GM18519 (cell line): ENCODE data around the gene NDE1.
A peak's percentile ranks its signal among the peaks of the same experiment; 100 is the strongest.
"Not testable (repeated sequence)": the region's sequence is repeated elsewhere in the genome, so short reads cannot be mapped to it uniquely, and the experiment has no call there.

ENCODE experiments used
- ATAC-seq: cut with Tn5 transposase; IDR thresholded peaks from one replicate; pipeline ENCODE4 v1.9.1; 2021; ENCODE audit warnings: mild to moderate bottlenecking, moderate library complexity; ENCODE audit not compliant: unreplicated experiment, low FRiP score

NDE1 gene, protein sequence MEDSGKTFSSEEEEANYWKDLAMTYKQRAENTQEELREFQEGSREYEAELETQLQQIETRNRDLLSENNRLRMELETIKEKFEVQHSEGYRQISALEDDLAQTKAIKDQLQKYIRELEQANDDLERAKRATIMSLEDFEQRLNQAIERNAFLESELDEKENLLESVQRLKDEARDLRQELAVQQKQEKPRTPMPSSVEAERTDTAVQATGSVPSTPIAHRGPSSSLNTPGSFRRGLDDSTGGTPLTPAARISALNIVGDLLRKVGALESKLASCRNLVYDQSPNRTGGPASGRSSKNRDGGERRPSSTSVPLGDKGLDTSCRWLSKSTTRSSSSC

DNA sequence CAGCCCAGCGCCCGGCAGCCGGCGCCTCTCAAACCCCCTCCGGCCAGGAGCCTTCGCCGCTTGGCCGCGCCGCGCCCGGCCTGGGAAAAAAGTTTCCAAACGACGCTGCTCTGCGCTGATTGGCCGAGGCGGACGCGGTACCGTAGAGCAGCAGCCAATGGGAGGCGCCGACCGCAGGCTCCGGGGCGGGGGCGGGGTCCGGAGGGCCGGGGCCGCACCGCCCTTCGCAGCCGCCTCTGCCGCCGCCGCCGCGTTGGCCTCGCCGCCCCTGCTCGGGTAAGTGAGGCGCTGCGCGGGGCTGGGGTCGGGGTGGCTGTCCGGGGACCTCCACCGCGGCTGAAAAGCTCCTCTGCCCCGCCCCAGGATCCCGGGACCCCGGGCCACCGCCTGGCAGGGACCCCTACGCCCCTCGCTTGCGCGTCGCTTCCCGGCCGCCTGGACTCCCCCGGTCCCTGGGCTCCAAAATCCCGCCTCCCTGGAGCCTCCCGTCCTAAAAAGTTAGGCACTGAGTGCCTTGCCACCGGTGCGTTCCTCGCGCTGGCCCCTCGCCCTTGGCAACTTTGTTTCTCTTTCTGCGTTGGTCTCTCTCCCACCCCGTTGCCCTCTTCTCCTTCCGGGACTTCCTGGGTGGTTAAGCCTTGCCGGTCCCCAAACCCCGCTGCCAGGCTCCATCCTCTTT is at the start of gene NDE1:
TSS of gene NDE1 (plus strand) at position 227 of the 679 bp plus-strand sequence. CDS start 14,534 bp downstream, outside the sequence.
- peak; percentile 56 for ATAC-seq

DNA sequence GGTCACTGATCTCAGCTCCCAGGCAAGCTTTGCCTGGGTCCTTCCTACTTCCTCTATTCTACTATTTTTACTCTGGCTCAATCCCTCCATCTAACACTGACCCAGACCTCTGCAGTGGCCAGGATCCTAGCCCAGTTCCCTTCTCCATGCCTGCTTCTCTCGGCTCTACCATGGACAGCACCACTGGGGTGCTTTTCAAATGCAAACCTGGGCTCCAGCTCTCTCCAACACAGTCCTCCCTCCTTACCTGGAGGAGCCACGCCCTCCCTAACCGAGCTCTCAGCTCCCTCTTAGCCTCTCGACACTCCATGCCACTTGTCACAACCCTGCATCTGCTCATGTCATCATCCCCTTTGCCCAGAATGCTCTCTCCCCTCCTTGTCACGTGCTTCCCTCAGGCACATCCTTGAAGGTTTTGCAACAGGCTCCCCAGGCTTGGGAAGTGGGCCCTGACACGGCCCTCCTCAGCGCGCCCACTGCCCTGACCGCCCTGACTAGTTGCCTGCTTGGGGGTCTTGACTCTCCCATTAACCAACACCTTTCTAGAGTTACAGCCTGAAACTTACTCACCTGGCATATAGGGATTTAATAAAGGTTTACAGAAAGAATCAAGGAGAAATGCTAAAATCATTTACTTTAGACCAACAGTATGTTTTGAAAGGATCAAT is 48.7 kb upstream of the NDE1 start:
- no peak for ATAC-seq

DNA sequence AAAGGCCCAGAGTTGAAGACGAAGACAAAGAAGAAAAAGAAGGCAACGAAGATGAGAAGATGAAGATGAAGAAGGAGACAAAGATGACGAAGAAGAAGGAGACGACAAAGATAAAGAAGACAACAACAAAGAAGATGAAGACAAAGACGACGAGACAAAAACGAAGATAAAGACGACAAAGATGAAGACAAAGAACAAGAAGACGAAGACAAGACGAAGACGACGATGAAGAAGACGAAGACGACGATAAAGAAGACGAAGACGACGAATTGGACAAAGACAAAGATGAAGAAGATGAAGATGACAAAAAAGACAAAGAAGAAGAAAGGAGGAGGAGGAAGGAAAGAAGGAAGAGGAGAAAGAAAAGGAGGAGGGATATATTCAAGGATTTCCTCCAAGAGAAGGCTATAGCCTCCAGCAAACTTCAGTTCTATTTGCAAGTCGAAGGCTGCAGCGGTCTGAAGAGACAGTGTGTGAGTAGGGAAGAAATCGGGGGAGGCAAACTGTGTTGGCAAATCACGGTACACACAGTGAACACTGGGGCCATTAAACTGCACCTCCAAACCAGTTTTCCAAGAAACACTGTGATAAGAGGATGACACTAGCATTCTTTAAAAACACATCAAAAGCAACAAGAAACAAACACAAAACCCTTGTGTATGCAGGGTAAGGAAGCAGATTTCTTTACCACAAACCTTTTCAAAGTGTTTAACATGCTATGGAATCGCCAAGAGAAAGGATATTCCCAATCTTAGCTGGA is 47.6 kb upstream of the NDE1 start:
- no peak for ATAC-seq

DNA sequence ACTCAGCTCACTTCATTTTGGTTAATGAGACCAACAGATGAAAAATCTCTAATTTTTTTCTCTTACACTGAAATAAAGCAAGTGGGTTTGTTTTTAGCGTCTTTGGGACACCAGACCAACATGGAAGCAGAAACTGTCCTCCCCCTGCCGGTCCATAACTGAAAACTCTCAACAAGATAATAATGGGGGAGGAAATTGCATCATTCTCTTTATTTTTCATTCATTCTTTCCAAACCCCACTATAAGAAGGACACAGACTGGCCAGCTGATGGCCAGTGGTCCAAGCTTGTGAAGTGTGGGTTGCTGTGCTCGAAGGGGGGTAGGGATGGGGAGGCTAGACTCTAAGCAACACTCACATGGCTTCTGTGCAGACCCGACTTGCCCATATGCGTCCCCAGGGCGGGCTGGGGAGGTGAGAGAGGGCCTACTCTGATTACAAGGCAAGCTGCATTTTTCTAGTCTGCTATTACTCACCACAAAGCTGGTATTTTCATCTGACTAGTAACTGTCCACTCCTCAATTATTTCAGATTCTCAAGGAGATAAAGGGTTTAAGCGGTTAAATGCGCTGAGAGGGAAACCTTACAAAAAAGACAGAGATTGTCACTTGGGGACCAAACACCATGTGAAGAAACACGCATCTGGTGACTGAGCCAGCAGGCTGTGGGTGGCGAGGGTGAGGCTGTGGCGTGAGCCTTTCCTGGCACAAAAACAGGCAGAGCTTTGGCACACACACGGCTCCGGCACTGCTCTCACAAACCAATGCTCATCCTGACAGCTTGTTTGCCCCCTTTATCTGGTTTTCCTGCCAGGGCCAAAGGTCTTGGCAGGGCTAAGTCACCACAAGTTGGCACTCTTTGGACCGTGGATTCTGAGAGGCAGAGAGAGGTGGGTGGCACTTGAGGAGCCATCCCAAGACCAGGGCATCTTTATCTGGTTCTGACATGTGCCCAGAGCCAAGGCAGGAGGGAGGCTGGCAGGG is 45.3 kb upstream of the NDE1 start:
- no peak for ATAC-seq

DNA sequence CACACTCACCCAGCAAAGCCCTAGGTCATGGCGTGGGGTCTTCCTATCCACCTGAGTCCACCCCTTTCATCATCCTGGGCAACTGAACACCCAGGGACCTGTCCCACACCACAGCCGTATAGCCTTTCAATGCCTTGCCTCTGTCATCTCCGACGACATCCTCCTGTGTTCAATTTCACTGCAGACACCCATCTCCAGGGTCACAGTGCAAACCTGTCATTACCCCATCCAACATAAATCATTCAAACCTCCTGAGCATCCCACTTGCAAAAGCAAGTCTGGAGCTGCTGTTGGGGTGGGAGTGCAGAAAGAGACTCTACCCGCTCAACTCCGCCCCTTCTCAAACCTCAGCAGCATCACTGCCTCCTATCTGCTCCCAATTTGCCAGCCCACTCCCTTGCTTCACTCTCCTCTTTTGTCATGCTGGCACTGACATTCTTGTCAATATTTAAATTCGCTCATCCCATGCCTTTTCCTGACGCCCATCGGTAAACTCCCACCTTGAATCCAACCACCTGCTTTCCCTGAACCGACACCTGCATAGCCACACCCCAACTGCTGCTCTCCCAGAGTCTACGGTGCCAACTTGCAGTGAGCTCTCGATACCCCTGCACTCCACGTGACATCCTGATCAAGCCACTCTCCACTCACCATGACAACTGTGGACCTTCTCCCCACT is 44.1 kb upstream of the NDE1 start:
- ATAC-seq: no peak

DNA sequence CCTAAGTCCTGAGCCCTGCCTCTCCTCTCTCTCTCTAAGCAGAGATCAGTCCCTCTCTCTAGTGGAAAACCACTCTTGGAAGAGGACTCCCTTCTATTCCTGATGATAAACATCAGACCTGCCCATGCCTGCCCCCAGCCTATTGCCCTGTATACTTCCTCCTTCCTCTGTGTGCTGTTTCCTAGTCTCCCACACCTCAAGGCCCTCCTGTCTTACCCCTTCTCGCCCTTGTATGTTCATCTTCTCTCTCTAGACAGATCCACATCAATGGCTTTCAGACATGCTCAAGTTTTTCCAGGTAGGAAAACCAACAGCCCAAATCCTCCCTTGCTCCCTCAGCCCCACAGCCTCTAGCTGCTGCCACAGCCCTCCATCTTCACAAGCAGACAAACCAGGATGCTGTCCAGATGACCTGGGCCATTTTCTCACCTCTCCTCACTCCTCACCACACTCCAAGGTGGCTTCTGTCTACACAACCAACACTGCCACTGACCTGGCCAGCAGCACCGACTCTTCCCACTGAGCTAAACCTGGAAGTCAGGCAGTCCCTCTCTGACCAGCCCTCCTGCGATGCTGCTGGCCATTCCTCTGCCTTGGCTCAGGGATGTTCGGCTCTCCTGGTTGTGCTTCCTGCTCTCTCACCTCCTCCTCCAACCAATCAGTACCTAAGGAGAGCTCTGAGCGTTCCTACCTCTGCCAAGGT is 43.4 kb upstream of the NDE1 start:
- ATAC-seq: no peak

DNA sequence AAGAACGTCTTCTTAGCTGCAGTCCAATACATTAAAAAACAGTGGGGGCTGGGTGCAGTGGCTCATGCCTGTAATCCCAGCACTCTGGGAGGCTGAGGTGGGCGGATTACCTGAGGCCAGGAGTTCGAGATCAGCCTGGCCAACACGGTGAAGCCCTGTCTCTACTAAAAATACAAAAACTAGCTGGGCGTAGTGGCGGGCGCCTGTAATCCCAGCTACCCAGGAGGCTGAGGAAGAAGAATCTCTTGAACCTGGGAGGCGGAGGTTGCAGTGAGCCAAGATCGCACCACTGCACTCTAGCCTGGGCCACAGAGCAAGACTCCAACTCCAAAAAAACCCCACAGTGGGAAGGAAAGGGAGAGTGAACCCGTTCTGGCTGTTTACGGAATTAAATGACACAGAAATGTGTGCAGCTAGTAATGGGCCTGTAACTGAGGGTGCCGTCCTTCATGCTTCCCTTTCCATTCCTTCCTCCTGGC is 42.8 kb upstream of the NDE1 start:
- not testable (repeated sequence) for ATAC-seq

DNA sequence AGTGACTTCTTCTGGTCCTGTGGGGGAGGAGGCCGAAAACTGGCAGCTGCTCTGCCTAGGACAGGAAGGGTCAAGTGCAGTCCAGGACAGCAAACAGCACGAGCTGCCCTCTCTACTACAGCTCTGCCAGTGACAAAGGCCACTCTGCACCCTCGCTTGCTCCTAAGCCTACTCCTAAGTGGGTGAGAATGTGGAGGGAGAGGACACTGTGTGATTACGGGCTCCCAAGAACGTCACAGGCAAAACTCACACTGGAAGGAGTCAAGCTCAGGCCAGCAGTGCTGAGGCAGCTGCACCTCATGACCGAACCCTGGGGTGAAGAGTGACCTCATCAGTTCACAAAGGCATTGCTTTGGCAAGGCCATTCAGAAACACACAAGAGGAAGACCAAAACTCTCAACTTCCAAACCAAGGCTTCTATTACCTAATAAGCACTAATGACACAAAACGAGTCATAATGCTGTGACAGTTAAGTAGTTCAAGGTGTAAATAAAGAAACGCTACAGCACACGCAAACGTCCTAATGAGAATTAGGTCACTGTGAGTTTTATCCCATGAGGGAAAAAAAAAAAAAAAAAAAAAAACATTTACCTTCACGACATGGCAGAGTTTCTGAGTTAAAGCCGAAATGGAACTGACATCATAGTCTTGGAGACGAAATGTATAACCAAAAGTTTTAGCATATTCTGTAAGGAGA is 42.2 kb upstream of the NDE1 start:
- no peak for ATAC-seq

DNA sequence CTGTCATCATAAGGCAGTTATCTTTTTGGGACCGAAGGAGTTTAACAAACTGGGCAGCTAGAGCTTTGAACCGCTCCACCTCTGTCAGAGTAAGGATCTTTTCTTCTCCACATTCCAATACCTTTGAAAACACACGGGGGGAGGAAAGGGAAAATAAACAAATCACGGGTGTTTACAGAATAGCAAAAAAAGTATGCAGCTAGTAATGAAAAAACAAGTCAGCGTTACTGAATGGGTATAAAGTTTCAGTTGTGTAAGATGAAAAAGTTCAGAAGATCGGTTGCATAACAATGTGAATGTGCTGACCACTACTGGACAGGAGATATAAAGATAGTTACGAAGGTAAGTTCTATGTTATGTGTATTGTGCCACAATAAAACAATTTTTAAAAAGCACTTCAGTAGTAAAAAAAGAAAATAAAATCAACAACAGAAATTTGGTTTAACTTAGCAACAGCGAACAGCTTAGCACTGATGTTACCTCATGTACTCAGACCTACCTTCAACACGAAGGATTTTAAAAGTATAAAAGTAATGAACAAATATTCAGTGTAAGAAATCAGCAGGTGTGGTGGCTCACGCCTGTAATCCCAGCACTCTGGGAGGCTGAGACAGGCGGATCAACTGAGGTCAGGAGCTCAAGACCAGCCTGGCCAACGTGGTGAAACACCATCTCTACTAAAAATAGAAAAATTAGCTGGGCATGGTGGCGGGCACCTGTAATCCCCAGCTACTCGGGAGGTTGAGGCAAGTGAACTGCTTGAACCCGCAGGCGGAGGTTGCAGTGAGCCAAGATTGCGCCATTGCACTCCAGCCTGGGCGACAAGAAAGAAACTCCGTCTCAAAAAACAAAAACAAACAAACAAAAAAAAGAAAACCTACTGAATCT is 41.4 kb upstream of the NDE1 start:
- no peak for ATAC-seq

DNA sequence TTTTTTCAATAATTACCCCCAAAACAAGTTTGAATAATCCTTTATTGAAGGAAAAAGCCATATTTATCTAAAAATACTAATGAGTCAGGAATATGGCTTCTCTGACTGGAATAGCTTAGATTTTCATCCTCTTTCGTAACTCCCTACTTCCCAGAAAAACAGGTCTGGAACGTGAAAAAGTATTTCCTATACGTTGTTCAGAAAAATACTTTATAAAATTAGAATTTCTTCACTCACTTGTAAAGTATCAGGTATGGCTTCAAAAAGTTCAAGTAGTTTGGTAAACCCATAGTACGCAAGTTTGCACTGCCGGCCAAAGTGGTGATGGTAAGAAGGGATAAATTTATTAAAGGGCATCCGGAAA is 40.8 kb upstream of the NDE1 start:
- no peak for ATAC-seq

DNA sequence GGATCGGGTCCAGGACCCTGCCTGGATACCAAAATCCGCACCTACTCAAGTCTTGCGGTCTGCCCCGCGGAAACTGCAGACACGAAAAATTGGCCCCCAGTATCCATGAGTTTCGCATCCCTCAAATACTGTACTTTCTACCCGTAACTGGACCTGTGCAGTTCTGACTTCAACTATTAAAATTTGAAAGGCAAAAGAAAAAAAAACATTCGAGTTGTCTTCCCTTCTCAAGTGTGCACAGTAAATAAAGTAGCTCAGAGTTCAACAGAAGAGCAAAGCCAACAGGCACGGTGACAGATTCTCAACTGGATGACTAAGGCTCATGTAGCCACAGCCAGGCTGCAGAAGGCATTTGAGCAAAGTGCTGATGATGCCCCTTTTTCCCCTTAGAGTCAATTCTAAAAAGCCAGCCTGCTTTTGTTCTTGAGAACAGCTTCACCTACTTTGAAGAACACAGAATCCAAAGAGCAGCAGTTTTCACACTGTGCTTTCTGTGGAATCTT is 39.6 kb upstream of the NDE1 start:
- no peak for ATAC-seq

DNA sequence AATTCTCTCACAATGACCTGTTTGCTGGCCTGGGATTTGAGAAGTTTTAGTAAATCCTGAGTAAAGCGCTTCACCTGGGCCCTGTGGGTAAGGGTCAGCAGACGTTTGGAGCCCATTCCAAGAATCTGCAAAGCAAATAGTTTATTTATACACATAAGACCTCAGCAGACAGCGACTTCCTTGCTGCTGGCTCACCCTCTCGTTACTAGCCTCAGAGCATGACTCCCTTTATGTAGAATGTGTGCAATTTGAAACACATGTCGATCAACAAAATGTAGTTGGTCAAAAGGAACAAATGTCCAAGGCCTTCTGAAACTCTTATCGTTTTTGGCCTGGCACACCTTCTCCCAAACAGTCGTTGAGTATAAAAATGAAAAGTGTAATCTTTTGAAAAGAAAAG is 38.4 kb upstream of the NDE1 start:
- no peak for ATAC-seq

DNA sequence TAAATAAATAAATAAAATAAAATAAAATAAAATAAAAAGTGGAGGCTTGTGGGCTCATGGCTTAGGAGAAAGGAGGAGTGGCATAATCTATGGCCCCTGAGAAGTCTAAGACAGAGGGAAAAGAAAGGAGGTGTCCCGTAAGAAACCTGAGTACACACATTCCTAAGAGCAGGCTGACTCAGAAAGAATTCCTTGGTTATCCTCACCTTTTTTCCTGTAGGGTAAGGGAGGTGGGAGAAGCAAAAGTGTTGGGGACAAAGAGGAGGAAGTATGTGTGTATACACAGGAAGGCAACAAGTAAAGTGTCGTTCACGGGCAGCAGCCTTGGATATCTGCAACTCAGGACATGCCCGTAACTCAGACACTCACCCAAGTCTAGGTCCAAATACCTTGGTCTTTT is 36.4 kb upstream of the NDE1 start:
- ATAC-seq: no peak

DNA sequence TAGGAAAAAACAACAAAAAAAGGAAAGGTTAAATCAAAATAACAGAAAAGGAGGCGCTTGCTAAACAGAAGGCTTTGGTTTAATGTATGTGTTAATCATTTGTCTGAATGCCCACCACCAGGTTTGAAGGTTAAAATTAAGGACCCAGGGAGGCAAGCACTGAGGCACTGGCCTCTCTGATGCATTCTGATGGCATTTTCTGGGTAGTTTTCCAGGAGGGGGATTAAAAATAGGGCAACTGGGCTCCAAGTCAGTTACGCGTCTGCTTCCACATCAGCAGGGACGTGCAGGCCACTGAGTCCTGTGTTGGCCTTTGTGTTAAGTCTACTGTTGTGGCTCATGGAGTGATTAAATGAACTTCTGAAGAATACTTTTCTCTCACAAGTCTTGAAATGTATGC is 34.0 kb upstream of the NDE1 start:
- no peak for ATAC-seq

DNA sequence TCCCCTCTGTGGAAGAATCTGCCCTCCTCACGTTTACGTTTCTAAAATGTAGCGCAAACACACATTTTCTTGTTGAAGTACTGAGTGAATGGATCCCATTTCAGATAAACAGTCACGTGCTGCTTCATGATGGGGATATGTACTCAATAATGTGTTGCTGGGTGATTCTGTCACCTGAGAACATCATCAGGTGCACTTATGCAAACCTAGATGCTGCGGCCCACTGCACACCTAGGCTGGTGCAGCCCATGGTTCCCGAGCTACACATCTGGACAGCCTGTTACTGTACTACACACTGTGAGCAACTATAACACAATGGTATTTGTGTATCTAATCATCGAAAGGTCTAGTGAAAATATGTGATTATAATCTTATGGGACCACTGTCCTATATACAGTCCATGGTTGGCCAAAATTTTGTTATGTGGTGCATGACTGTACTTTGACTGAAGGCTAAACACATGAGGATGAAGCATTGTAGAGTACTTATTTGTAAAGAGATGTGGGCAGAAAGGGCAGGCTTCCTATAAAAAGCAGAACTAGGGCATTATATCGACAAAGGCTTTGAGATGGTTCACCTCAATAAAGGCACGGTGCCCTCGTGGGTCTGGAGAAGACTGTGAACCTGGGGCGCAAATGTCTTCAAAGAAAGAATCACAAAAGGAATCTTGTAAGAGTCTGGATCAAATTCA is 33.4 kb upstream of the NDE1 start:
- no peak for ATAC-seq

DNA sequence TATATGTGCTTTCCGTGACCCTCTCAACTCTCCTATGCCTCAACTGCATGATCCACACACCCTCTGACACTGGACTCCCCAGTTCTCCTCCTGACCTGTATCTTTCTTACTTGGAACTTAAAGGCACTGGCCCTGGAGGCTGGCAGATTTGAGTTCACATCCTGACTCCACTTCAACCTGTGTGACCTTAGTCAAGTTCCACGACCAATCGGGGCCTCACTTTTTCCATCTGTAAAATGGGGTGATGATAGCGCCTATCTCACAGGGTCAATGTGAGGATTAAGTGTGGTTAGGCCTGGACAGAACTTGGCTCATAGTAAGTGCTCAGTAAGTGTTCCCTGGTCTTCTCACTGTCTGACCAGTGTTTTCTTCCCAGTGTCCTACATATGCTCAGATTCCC is 32.1 kb upstream of the NDE1 start:
- ATAC-seq: no peak
